ENCODE measurements around the gene HOXD3. TPM values are rescaled to one million over a fixed set of nuclear protein-coding genes. Genes with fewer than 3 reads are reported as not detected.

HOXD3 gene
- total RNA-seq (under 1 TPM in 1 of 5 donors, not detected in 4; 0.44 TPM), total RNA-seq (0 to 0.14 (median 0) reads per million in 29 experiments)
- total RNA-seq (2013) = not detected

DNA sequence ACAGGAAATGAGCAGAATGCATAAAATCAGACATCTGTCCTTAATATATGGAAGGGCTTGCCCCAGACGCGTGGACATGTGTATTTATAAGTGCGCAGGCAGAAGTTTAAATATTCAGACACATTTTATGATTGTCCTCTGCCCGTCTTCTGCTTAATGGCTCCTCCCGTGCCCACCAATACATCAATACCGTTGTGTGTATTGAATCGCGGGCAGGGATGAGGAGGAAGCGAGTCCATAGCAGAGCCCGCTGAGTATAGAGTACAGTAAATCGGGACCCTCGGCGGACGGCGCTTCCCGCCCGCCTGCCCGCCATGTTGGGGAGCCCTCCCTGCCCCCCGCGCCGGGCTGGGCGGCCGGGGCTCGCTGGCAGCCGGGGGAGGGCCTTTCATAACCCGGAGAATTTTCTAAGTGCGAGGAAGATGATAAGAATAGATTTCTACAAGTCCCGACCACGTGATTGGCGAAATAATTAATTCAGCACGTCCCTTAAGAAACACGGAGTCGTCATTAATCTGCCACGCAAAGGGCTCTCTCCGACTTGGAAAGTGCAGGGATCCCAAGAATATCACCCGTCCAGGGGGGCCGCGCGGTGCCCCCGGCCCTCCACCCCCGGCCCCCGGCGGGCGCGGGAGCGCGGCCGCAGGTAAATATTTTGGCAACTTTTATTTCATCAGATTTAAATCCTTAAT is at the start of gene HOXD3:
Gene HOXD3, plus strand, starts transcription at position 501 of the 692 bp plus-strand sequence. CDS start 11,808 bp downstream, outside the sequence.
- peaks cover 57 to 82% of the 10 kb centered on the region in 2 donors for H3K27me3 Mint-ChIP-seq

GRCh38 chr2:176107731-176108181 is 49.4 kb upstream of the HOXD3 start:
- no peaks in the 10 kb centered on the region for H3K9me3 Mint-ChIP-seq
- Histone ChIP-seq H3K4me1 (ENCODE audit: control insufficient read depth in 1 of 2, extremely low read depth in 1 of 2, insufficient read depth in 2 of 2, low read length in 2 of 2) (peaks cover 4 to 22% of the 10 kb centered on the region in 2 experiments), H3K36me3 (ENCODE audit: control insufficient read depth in 2 of 2, extremely low read depth in 1 of 2, insufficient read depth in 1 of 2, low read length in 1 of 2) (no peaks in the 10 kb centered on the region), H3K27ac (ENCODE audit: low read length) (no peak overlapping the region), H3K27me3 (replicated peaks in 1 of 2; ENCODE audit: control insufficient read depth in 2 of 2, extremely low read depth in 1 of 2, insufficient read depth in 2 of 2, low read length in 1 of 2) (peaks cover 29 to 79% of the 10 kb centered on the region in 2 experiments), H3K9me3 (no peaks in the 10 kb centered on the region), H3K4me3 (ENCODE audit: control insufficient read depth in 1 of 2, extremely low read depth in 1 of 2, low read length in 1 of 2) (no peak overlapping the region)
- ATAC-seq (replicated peaks in 1 of 4) (no peak), DNase-seq (no peak)
- peaks cover 66 to 82% of the 10 kb centered on the region in 2 donors for H3K27me3 Mint-ChIP-seq
- H3K27ac Mint-ChIP-seq = no peak overlapping the region
- no peaks in the 10 kb centered on the region for H3K36me3 Mint-ChIP-seq
- WGBS (ENCODE audit: insufficient coverage) = 6% methylated on average over 46 of the region's 59 CpGs
- H3K4me1 Mint-ChIP-seq = peaks cover 30 to 39% (median 34%) of the 10 kb centered on the region in 3 donors
- no peak overlapping the region for H3K4me3 Mint-ChIP-seq
- ChIA-PET CTCF (interaction anchor here in 1 of 2 donors (0.7 kb wide), 1 partner anchor 1237 kb away, joined by 4 read pairs; no protein-coding TSS in a partner anchor), POLR2A (no interaction called here)

More for the DNA sequence above, at the start of gene HOXD3:
- ChIA-PET POLR2A (no interaction called here), CTCF (interaction anchor here (0.6 to 1.0 kb wide), 2 partner anchors 17 to 657 kb away, joined by 3 read pairs; no protein-coding TSS in a partner anchor)
- DNase-seq (no peak), ATAC-seq (replicated peaks in 1 of 4) (no peak)
- peaks cover 17 to 78% of the 10 kb centered on the region in 2 experiments for H3K27me3 ChIP-seq (replicated peaks in 1 of 2; ENCODE audit: control insufficient read depth in 2 of 2, extremely low read depth in 1 of 2, insufficient read depth in 2 of 2, low read length in 1 of 2)
- 9% methylated on average over 22 of the region's 48 CpGs for WGBS (ENCODE audit: insufficient coverage)
- H3K36me3 ChIP-seq (ENCODE audit: control insufficient read depth in 2 of 2, extremely low read depth in 1 of 2, insufficient read depth in 1 of 2, low read length in 1 of 2) = no peaks in the 10 kb centered on the region
- peaks cover 2 to 27% of the 10 kb centered on the region in 2 experiments for H3K4me1 ChIP-seq (ENCODE audit: control insufficient read depth in 1 of 2, extremely low read depth in 1 of 2, insufficient read depth in 2 of 2, low read length in 2 of 2)
- H3K4me3 Mint-ChIP-seq = peak within 1 kb of the TSS in 1 of 3 donors; percentile 31
- H3K27ac Mint-ChIP-seq = peak within 1 kb of the TSS in 1 of 2 donors; percentile 47
- H3K9me3 ChIP-seq = no peaks in the 10 kb centered on the region
- no peak within 1 kb of the TSS for H3K27ac ChIP-seq (ENCODE audit: low read length)
- peaks cover 12 to 22% (median 14%) of the 10 kb centered on the region in 3 donors for H3K4me1 Mint-ChIP-seq
- H3K9me3 Mint-ChIP-seq = no peaks in the 10 kb centered on the region
- no peak within 1 kb of the TSS for H3K4me3 ChIP-seq (ENCODE audit: control insufficient read depth in 1 of 2, extremely low read depth in 1 of 2, low read length in 1 of 2)
- H3K36me3 Mint-ChIP-seq = no peaks in the 10 kb centered on the region

DNA sequence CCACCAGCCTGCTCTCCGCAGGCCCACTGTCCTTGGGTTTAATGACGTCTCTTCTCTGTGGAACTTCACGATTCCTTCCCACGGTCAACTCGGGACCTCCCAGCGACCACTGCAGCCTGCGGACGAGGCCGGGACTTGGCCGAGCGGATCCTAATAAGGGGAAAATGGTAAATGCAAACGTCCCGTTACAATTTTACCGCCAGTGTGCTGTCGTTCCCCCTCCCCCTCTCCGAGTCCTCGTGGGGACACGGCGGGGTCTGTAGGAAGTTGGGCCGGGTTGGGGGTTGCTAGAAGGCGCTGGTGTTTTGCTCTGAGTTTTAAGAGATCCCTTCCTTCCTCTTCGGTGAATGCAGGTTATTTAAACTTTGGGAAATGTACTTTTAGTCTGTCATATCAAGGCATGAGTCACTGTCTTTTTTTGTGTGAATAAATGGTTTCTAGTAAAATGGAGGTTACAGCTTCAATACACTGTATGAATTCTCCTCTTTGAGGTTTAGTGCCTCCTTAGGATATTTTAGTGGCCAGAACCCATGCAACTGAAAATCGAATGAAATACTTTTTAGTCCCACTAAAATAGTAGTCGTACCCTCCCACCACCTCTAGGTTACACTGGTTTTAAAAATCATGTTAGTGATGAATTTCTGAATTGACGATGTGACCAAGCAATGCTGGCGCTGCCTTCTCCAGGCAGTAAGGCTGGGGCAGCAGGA is 47.8 kb upstream of the HOXD3 start:
- ChIA-PET CTCF (interaction anchor here in 1 of 2 donors (2.0 kb wide), 1 partner anchor 18 kb away, joined by 6 read pairs; no protein-coding TSS in a partner anchor), POLR2A (interaction anchor here in 1 of 2 donors (0.6 kb wide), 1 partner anchor 14 kb away, joined by 7 read pairs; no protein-coding TSS in a partner anchor)
- H3K36me3 ChIP-seq (ENCODE audit: control insufficient read depth in 2 of 2, extremely low read depth in 1 of 2, insufficient read depth in 1 of 2, low read length in 1 of 2) = no peaks in the 10 kb centered on the region
- H3K4me3 Mint-ChIP-seq = peak overlapping the region in 2 of 3 donors; percentile 42 to 46
- no peaks in the 10 kb centered on the region for H3K36me3 Mint-ChIP-seq
- H3K4me3 ChIP-seq (ENCODE audit: control insufficient read depth in 1 of 2, extremely low read depth in 1 of 2, low read length in 1 of 2) = peak overlapping the region in 1 of 2 donors; percentile 2
- H3K27me3 ChIP-seq (replicated peaks in 1 of 2; ENCODE audit: control insufficient read depth in 2 of 2, extremely low read depth in 1 of 2, insufficient read depth in 2 of 2, low read length in 1 of 2) = peaks cover 24 to 77% of the 10 kb centered on the region in 2 experiments
- no peaks in the 10 kb centered on the region for H3K9me3 Mint-ChIP-seq
- DNase-seq = no peak
- ATAC-seq (replicated peaks in 1 of 4) = no peak
- H3K27me3 Mint-ChIP-seq = peaks cover 65 to 83% of the 10 kb centered on the region in 2 donors
- peaks cover 30 to 35% (median 30%) of the 10 kb centered on the region in 3 donors for H3K4me1 Mint-ChIP-seq
- peaks cover 4 to 20% of the 10 kb centered on the region in 2 experiments for H3K4me1 ChIP-seq (ENCODE audit: control insufficient read depth in 1 of 2, extremely low read depth in 1 of 2, insufficient read depth in 2 of 2, low read length in 2 of 2)
- WGBS (ENCODE audit: insufficient coverage) = 0% methylated on average over 1 of the region's 26 CpGs
- H3K9me3 ChIP-seq = no peaks in the 10 kb centered on the region
- H3K27ac ChIP-seq (ENCODE audit: low read length) = no peak overlapping the region
- peak overlapping the region in 1 of 2 donors; percentile 21 for H3K27ac Mint-ChIP-seq

DNA sequence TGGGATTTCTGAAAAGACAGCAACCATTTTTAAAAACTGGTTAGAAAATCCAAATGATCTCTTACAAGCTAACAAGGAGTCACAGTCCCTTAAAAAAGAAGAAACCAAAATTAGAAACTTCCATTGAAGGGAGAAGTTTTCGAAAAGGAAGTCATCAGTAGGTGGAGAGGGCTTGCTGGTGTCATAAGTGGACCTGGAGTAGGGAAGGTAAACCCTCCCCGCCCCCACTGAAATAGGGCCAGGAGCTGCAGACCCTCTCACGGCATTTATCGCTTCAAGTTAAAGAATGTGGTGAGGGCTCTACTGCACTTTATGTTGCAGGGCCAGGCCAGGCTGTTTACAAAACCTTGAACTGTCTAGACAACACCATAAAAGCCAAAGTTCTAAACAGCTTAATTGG is 47.2 kb upstream of the HOXD3 start:
- Histone ChIP-seq H3K27ac (ENCODE audit: low read length) (no peak overlapping the region), H3K36me3 (ENCODE audit: control insufficient read depth in 2 of 2, extremely low read depth in 1 of 2, insufficient read depth in 1 of 2, low read length in 1 of 2) (no peaks in the 10 kb centered on the region), H3K4me1 (ENCODE audit: control insufficient read depth in 1 of 2, extremely low read depth in 1 of 2, insufficient read depth in 2 of 2, low read length in 2 of 2) (peaks cover 4 to 14% of the 10 kb centered on the region in 2 experiments), H3K4me3 (ENCODE audit: control insufficient read depth in 1 of 2, extremely low read depth in 1 of 2, low read length in 1 of 2) (no peak overlapping the region), H3K27me3 (replicated peaks in 1 of 2; ENCODE audit: control insufficient read depth in 2 of 2, extremely low read depth in 1 of 2, insufficient read depth in 2 of 2, low read length in 1 of 2) (peaks cover 24 to 77% of the 10 kb centered on the region in 2 experiments), H3K9me3 (no peaks in the 10 kb centered on the region)
- H3K36me3 Mint-ChIP-seq = no peaks in the 10 kb centered on the region
- CTCF ChIA-PET = interaction anchor here in 1 of 2 donors (1.8 to 2.0 kb wide), 2 partner anchors 17 to 1769 kb away, joined by 6 to 7 read pairs; no protein-coding TSS in a partner anchor
- H3K9me3 Mint-ChIP-seq = no peaks in the 10 kb centered on the region
- POLR2A ChIA-PET = interaction anchor here in 1 of 2 donors (0.6 kb wide), 2 partner anchors 14 to 123 kb away, joined by 3 to 7 read pairs; no protein-coding TSS in a partner anchor
- no peak overlapping the region for H3K27ac Mint-ChIP-seq
- DNase-seq (no peak), ATAC-seq (replicated peaks in 1 of 4) (no peak)
- H3K27me3 Mint-ChIP-seq = peaks cover 61 to 84% of the 10 kb centered on the region in 2 donors
- H3K4me3 Mint-ChIP-seq = no peak overlapping the region
- no CpG with 5 or more reads among the region's 4 CpGs for WGBS (ENCODE audit: insufficient coverage)
- H3K4me1 Mint-ChIP-seq = peaks cover 27 to 29% (median 28%) of the 10 kb centered on the region in 3 donors

DNA sequence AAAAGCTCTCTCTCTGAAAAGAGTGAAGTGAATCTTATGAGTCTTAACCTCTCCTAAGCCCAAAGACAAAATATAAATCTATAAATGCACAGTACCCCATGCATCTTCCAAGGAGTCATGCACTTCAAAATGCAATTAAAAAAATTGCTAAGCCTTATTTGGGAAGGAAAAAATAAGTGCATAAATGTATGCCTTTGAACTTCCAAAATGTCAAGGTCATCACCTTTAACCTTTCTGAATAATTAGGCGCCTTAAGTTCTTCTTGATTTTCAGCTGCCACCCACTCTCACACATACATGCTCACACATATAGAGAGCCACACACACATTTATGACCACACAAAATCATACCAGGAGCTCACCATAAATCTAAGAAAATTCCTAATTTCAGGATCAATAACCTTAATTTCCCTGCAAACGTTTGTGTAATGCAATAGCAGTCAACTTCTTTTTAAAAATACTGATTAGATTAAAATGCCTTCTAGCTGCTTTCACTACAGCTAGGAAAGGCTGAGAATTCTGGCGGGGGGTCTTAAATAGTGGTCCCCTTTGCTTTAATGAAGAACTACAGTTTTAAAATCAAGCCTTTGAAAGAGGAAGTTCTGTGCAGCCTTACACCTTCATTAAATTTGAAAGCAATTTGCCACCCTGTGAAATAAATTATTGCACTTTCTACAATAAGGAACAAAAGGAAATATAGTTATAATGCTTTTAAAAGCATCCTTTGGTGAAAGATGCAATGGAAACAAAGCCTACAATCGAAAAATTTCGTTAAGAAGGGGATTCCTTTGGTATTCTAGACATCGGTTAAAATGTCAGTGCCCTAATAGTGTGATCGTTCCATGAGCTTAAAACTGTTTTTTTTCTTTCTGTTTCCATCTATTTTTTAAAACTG is 46.4 kb upstream of the HOXD3 start:
- H3K27ac ChIP-seq (ENCODE audit: low read length) = no peak overlapping the region
- H3K4me3 ChIP-seq (ENCODE audit: control insufficient read depth in 1 of 2, extremely low read depth in 1 of 2, low read length in 1 of 2) = no peak overlapping the region
- peaks cover 24 to 72% of the 10 kb centered on the region in 2 experiments for H3K27me3 ChIP-seq (replicated peaks in 1 of 2; ENCODE audit: control insufficient read depth in 2 of 2, extremely low read depth in 1 of 2, insufficient read depth in 2 of 2, low read length in 1 of 2)
- WGBS (ENCODE audit: insufficient coverage) = 32% methylated on average over 4 of the region's 7 CpGs
- Mint-ChIP-seq H3K27ac (no peak overlapping the region), H3K4me3 (no peak overlapping the region), H3K9me3 (no peaks in the 10 kb centered on the region), H3K27me3 (peaks cover 59 to 81% of the 10 kb centered on the region in 2 donors), H3K4me1 (peaks cover 22 to 24% (median 23%) of the 10 kb centered on the region in 3 donors), H3K36me3 (no peaks in the 10 kb centered on the region)
- CTCF ChIA-PET = interaction anchor here (0.6 to 2.0 kb wide), 6 partner anchors 10 to 1770 kb away, joined by 3 to 8 read pairs (median 6); no protein-coding TSS in a partner anchor
- POLR2A ChIA-PET = interaction anchor here in 1 of 2 donors (0.5 to 0.6 kb wide), 4 partner anchors 13 to 1748 kb away, joined by 3 to 7 read pairs (median 4); no protein-coding TSS in a partner anchor
- no peaks in the 10 kb centered on the region for H3K9me3 ChIP-seq
- no peak for ATAC-seq (replicated peaks in 1 of 4)
- DNase-seq = no peak
- H3K4me1 ChIP-seq (ENCODE audit: control insufficient read depth in 1 of 2, extremely low read depth in 1 of 2, insufficient read depth in 2 of 2, low read length in 2 of 2) = peaks cover 4 to 14% of the 10 kb centered on the region in 2 experiments
- H3K36me3 ChIP-seq (ENCODE audit: control insufficient read depth in 2 of 2, extremely low read depth in 1 of 2, insufficient read depth in 1 of 2, low read length in 1 of 2) = no peaks in the 10 kb centered on the region
